GM19351 (cell line): Measurements from ENCODE around the gene VPS41.

Experiments used
- ATAC-seq: cut with Tn5 transposase; IDR thresholded peaks from one replicate; pipeline ENCODE4 v1.9.1; 2021; ENCODE audit warnings: mild to moderate bottlenecking, moderate library complexity; ENCODE audit not compliant: unreplicated experiment

Gene VPS41

DNA sequence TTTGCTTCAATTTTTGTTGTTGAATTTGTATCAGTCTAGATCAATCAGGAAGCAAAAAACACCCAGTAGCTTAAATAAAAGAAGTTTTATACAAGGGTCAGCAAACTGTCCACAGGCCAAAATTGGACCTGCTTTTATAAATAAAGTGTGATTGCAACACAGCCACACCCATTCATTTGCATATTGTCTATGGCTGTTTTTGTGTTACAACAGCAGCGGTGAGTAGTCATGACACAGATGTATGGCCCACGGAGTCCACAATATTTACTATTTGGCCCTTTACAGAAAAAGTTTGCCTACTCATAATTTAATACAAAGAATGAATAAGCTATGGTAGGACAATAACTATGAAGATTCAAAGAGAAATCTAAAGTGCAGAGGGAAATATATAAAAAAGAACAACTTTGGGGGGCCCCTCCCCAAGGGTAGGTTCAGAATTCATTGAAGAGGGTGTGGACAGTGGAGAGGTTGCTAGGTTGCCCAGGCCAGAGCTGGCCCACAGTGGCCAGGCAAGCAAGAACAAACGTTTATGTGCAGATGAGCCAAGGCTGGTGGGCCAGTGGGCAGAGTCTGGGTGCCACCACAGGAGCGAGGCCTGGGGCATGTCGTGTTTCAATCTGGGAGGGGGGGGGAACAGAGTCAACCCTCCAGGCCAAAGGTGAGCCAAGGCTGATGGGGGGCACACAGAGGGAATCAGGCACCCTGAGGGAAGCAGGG, 230.9 kb downstream of the VPS41 start:
- ATAC-seq = no peak

DNA sequence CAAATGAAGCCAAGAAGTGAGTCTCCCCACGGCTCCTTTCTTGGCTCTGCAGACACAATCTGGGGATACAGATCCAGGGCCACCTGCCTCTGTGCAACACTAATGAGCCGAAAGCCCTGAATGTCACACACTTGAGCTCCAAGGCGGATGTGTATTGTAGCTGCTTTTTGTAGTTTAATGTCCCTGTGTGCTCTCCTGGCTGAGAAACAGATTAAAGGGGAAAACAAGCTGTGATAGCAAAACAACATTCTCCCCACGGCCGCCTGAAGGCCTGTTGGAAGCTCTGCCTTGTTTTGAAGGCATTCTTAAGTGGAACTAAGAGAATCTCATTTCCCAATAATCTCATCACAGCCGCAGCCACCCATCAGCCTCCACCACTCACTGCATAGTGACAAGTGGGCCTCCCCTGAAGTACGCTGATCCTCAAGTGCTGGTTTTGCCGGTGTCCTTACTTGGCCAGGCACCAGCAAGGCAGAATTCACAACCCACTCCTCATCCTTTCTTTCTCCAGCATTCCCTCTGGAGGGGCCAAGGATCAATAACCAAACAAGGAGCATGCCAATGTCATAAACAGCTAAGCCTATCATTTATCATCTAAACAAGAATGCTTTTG, 233.4 kb downstream of the VPS41 start:
- no peak for ATAC-seq

DNA sequence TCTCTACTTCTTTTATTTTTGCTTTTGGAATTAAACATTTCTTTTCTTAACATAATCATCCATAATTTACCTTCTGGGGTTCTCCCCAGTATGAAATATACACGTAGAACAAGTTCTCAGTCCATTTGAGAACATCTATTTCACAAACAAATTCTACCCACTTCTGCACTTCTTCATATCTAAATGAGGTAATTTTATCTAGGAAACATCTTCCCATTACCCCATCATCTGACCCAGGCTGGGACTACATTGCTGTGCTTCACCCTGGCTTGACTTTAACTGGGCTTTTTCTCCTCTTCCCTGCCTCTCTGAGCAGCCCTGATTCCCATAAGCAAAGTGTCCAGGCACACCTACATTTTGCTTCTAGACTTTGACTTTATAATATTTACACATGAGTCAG, 234.5 kb downstream of the VPS41 start:
- ATAC-seq = no peak

DNA sequence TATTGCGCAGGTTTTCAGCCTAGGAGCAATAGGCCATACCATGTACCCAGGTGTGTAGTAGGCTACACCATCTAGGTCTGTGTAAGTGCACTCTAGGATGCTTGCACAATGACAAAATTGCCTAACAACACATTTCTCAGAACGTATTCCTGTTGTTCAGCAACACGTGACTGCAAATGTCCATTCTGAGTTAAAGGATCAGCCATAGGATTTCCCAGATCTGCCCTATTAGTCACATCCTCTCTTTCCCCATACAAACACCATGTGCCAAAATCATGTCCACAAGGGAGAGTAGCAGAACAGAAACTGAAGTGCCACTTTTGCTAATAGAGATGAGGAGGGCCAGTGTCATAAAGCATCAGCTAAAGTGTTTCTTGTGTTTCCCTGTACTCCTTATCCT, 235.2 kb downstream of the VPS41 start:
- no peak for ATAC-seq
